Heart left ventricle (tissue), 16 donors: ENCODE results near the gene MS4A5. TPM values are rescaled to one million over a fixed set of nuclear protein-coding genes. Genes with fewer than 3 reads are reported as not detected.

Source experiments
- ATAC-seq, 4 donors: fragments of 200-7000 bp; cut with Tn5 transposase; one replicate each; pipeline ENCODE4 v1.9.1; 2020 to 2022; ENCODE audit warnings: moderate library complexity in 4 of 4, mild to moderate bottlenecking in 3 of 4, moderate number of reproducible peaks in 1 of 4
- DNase-seq, 5 donors: peaks; one replicate each; pipeline ENCODE4 v3.0.0-alpha.2; 2020
- H3K27ac ChIP-seq, 12 donors: fragments of 200-600 bp; sonication (generic) in 4 of 12; one replicate each; pipeline versions ENCODE4 v1.5.0 to v1.8.0; 2016 to 2022; ENCODE audit warnings: mild to moderate bottlenecking in 2 of 12
- H3K27me3 ChIP-seq, 9 donors: fragments of 200-600 bp; sonication (generic) in 2 of 9; one replicate each; pipeline versions ENCODE4 v1.5.1 to v1.8.0; 2016 to 2022; ENCODE audit warnings: mild to moderate bottlenecking in 3 of 9
- H3K36me3 ChIP-seq, 9 donors: fragments of 200-600 bp; sonication (generic) in 2 of 9; one replicate each; pipeline versions ENCODE4 v1.5.0 to v1.8.0; 2018 to 2022; ENCODE audit warnings: mild to moderate bottlenecking in 2 of 9
- H3K4me1 ChIP-seq, 12 donors: fragments of 200-600 bp; sonication (generic) in 4 of 12; one replicate each; pipeline versions ENCODE4 v1.5.0 to v1.8.0; 2016 to 2022; ENCODE audit warnings: mild to moderate bottlenecking in 3 of 12
- H3K4me3 ChIP-seq, 12 donors: fragments of 200-600 bp; sonication (generic) in 4 of 12; one replicate each; pipeline versions ENCODE4 v1.5.0 to v1.8.0; 2017 to 2022; ENCODE audit warnings: mild to moderate bottlenecking in 9 of 12, moderate library complexity in 4 of 12
- H3K9me3 ChIP-seq, 12 donors: fragments of 200-600 bp; sonication (generic) in 4 of 12; one replicate each; pipeline versions ENCODE4 v1.5.0 to v1.8.0; 2016 to 2022; ENCODE audit warnings: mild to moderate bottlenecking in 1 of 12
- POLR2A ChIP-seq, 2 donors: fragments of 450-650 bp; IDR thresholded peaks; one replicate each; pipeline ENCODE4 v1.6.1; 2017; ENCODE audit warnings: antibody characterized with exemption in 2 of 2, mild to moderate bottlenecking in 2 of 2, moderate library complexity in 2 of 2
- WGBS, 4 donors: extraction: QIAGEN DNeasy Blood & Tissue Kit in 2 of 4; methylation state at CpG; one replicate each; pipeline versions ENCODE4 v1.1.5 to v1.1.7; 2013 to 2018; 5-methylcytosine and 5-hydroxymethylcytosine counted together
- intact Hi-C, 10 donors: fragments of 100-400 bp; cut with DNase I; formaldehyde crosslinking; loops; one replicate each; pipeline versions ENCODE4 v1.11.1 to v1.14.2; 2022
- long read RNA-seq, 3 donors: library from polyadenylated mRNA; unstranded; transcript quantifications; one replicate each; pipeline ENCODE4 v2.0.0, GENCODE V29; 2020 to 2021
- polyA plus RNA-seq, 2 donors: library from polyadenylated mRNA; stranded (reverse); fragments of 200-250 nt; gene quantifications; one replicate each; pipeline ENCODE4 v1.2.3, GENCODE V29; 2013
- total RNA-seq, 9 donors: library from RNA; depleted of rRNA in 2 of 9; stranded (reverse); fragments of >200 nt in 2 of 9; fragmentation: NEBNext Ultra II Directional in 3 of 9; extraction: Animal tissue kit (Norgen Biotek cat#: 25700) in 3 of 9; gene quantifications; one replicate each; pipeline versions ENCODE4 v1.1.0 to v1.2.4, GENCODE V29; 2016 to 2023
- TF ChIP-seq, protein P1 (sequence below), 12 donors: fragments of 200-600 bp; sonication (generic) in 4 of 12; IDR thresholded peaks; one replicate each; pipeline versions ENCODE4 v1.5.0 to v1.8.0; 2018 to 2022; ENCODE audit warnings: antibody characterized with exemption in 12 of 12, mild to moderate bottlenecking in 5 of 12
- donor health status: ischemic (EF 13 %, LVEDD 7.1; RV severe dilation, severe dysfunction).
- donor health status: healthy with polysubstance abuse.
- donor health status: DM: no; HTN: yes; CAD: no.
- donor health status: DM: no; HTN: no; CAD: no.
- donor health status: ischemic (EF 25% LVEDD 6.9; RV normal size, moderate dysfunction).
- donor health status: ischemic (EF 25% LVEDD 5.7; RV mildly dilated, moderate dysfunction).
- donor health status: healthy.
- donor health status: DM: yes; HTN: yes; CAD: no.
- donor health status: ischemic (EF 35%, LVEDD 5.7; RV mildly dilated, moderate dysfunction).
- donor health status: nonischemic (EF 11% LVEDD 7.7; RV severe dilation, severe dysfunction).
- donor health status: DM: yes; HTN: yes; CAD: no.
- donor health status: PGD.
- donor health status: ischemic (EF 29% LVEDD 5.4; RV normal size, mild dysfunction).
- donor health status: nonischemic (EF 23%, LVEDD 6.1; RV moderate dilation, normal function).

MS4A5 gene, protein sequence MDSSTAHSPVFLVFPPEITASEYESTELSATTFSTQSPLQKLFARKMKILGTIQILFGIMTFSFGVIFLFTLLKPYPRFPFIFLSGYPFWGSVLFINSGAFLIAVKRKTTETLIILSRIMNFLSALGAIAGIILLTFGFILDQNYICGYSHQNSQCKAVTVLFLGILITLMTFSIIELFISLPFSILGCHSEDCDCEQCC
- total RNA-seq (not detected), polyA plus RNA-seq (not detected)
- long read RNA-seq, donor 1, result 0 reads
- long read RNA-seq, donor 2, result 0 reads
- long read RNA-seq, donor 3, result 0 reads

DNA sequence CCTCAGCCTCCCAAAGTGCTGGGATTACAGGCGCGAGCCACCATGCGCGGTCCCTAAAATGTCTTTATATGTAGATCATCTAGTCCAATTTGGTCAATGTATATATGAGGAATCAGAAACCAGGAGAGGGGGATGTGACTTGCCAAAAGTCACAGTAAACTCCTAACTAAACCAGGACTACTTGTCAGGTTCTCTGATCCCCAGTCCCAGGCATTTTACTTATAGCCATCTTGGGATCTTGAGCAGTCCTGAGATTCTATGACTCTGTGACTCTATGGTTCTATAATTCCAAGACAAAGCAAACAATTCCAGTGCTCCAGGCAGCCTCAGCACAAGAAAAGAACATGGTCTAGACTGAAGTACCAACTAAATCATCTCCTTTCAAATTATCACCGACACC, at the start of gene MS4A5:
Gene MS4A5, plus strand, starts transcription at position 301 of the 400 bp plus-strand sequence. CDS start 103 bp downstream, outside the sequence.
- intact Hi-C loops, result no loop called here
- ATAC-seq (no peak), DNase-seq (no peak)
- H3K9me3 ChIP-seq, result no peaks in the 10 kb centered on the region
- H3K4me1 ChIP-seq, result no peaks in the 10 kb centered on the region
- H3K4me3 ChIP-seq, result no peak within 1 kb of the TSS
- no peaks in the 10 kb centered on the region for H3K27me3 ChIP-seq
- TF ChIP-seq, protein P1, sequence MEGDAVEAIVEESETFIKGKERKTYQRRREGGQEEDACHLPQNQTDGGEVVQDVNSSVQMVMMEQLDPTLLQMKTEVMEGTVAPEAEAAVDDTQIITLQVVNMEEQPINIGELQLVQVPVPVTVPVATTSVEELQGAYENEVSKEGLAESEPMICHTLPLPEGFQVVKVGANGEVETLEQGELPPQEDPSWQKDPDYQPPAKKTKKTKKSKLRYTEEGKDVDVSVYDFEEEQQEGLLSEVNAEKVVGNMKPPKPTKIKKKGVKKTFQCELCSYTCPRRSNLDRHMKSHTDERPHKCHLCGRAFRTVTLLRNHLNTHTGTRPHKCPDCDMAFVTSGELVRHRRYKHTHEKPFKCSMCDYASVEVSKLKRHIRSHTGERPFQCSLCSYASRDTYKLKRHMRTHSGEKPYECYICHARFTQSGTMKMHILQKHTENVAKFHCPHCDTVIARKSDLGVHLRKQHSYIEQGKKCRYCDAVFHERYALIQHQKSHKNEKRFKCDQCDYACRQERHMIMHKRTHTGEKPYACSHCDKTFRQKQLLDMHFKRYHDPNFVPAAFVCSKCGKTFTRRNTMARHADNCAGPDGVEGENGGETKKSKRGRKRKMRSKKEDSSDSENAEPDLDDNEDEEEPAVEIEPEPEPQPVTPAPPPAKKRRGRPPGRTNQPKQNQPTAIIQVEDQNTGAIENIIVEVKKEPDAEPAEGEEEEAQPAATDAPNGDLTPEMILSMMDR (IDR thresholded peaks at IDR 0.05), result no peak
- TF ChIP-seq POLR2A (IDR thresholded peaks at IDR 0.05), result no peak
- H3K36me3 ChIP-seq, result no peaks in the 10 kb centered on the region
- no peak within 1 kb of the TSS for H3K27ac ChIP-seq
- WGBS, 4 donors, result 92 to 96% (median 95%) methylated on average over 5 of the region's 5 CpGs

DNA sequence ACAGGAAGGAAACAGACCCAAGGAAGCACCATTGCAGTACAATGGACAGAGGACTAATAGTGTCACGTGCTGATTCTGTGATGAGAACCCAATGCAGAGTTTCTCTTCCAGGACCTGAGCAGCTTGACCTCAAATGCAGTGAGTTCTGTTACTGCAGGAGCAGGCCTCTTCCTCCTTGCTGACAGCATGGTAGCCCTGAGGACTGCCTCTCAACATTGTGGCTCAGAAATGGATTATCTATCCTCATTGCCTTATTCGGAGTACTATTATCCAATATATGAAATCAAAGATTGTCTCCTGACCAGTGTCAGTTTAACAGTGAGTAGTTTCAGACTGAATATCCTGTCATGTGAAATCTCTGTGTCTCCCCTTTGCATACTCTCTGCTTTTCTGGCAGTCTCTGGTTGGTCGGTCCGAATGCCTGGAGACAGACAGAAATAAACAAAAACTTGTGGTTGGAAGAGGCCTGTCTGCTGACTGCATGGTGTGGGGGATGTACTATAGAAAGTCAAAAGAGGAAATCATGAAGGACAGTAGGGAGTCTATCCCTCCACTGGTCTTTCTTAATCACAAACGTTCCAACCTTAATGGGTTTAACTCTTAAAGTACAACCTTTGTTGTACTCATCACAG, 40.0 kb upstream of the MS4A5 start:
- Histone ChIP-seq H3K4me1 (peaks cover 0 to 34% (median 0%) of the 10 kb centered on the region in 12 donors), H3K27ac (peak overlapping the region in 1 of 12 donors; percentile 51), H3K9me3 (no peaks in the 10 kb centered on the region), H3K36me3 (peaks cover 0 to 34% (median 0%) of the 10 kb centered on the region in 9 donors), H3K4me3 (no peak overlapping the region), H3K27me3 (no peaks in the 10 kb centered on the region)
- DNase-seq (no peak), ATAC-seq (peak; percentile 47 to 81 (median 63))
- WGBS, 4 donors, result 42 to 70% (median 54%) methylated on average over 5 of the region's 5 CpGs
- TF ChIP-seq POLR2A (IDR thresholded peaks at IDR 0.05), result no peak
- TF ChIP-seq, protein P1 (IDR thresholded peaks at IDR 0.05), result no peak
- intact Hi-C loops, result no loop called here

DNA sequence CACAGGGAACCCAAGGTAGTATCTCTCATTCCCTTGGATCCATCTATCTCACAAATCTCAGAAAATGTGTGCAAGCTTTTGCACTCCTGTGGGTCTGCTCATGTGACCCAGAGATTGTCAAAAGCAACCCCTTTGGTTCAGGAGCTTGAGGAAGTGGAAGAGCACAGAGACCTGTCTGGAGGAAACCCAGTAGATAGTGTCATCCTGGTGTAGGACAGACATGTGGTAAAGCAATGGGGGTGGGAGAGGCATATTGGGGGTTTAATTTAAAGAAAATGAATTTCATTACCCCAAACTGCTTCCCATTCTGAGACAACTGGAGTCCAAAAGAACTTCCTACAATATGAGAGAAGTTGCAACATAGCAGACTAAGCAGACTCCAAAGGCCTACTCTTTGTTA, 39.0 kb upstream of the MS4A5 start:
- H3K36me3 ChIP-seq, result peaks cover 0 to 27% (median 0%) of the 10 kb centered on the region in 9 donors
- H3K27me3 ChIP-seq, result no peaks in the 10 kb centered on the region
- DNase-seq (no peak), ATAC-seq (no peak)
- no peaks in the 10 kb centered on the region for H3K9me3 ChIP-seq
- no peak for TF ChIP-seq POLR2A (IDR thresholded peaks at IDR 0.05)
- TF ChIP-seq, protein P1 (IDR thresholded peaks at IDR 0.05), result no peak
- peak overlapping the region in 2 of 12 donors; percentile 9 to 51 for H3K27ac ChIP-seq
- no peak overlapping the region for H3K4me3 ChIP-seq
- H3K4me1 ChIP-seq, result peaks cover 0 to 43% (median 0%) of the 10 kb centered on the region in 12 donors
- intact Hi-C loops, result no loop called here

DNA sequence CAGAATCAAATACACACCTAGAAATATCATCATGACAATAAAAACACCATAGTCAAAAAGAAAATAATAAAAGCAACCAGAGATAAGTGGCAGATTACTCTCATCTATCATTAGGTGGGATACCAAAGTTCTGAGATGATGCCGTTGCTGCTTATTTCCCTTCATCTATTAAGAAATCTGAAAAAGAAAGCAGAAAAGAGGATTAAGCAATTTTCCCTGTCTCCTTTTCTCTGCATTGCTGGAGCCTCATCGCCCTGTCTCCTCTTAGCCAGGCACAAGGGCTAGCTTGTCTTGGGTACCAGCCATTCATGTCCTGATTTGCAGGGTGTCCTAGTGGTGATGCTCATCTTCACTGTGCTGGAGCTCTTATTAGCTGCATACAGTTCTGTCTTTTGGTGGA, 37.0 kb upstream of the MS4A5 start:
- intact Hi-C loops, result no loop called here
- TF ChIP-seq POLR2A (IDR thresholded peaks at IDR 0.05), result no peak
- TF ChIP-seq, protein P1 (IDR thresholded peaks at IDR 0.05), result no peak
- Histone ChIP-seq H3K4me1 (peaks cover 0 to 60% (median 0%) of the 10 kb centered on the region in 12 donors), H3K36me3 (peaks cover 0 to 11% (median 0%) of the 10 kb centered on the region in 9 donors), H3K27ac (peak overlapping the region in 1 of 12 donors; percentile 33), H3K9me3 (no peaks in the 10 kb centered on the region), H3K4me3 (no peak overlapping the region), H3K27me3 (no peaks in the 10 kb centered on the region)
- 78 to 87% (median 81%) methylated on average over 2 of the region's 2 CpGs for WGBS, 4 donors
- ATAC-seq (no peak), DNase-seq (no peak)
